Testis (tissue), 5 donors: ENCODE data around the gene TMEM150C. TPM values are rescaled to one million over a fixed set of nuclear protein-coding genes. Genes with fewer than 3 reads are reported as not detected.

ENCODE experiments used
- DNase-seq: peaks from one replicate; pipeline ENCODE4 v3.0.0-alpha.2; 2019
- H3K27ac ChIP-seq, 2 donors: fragments of 200-600 bp; sonication (generic); one replicate each; pipeline ENCODE4 v1.5.1; 2019
- H3K27me3 ChIP-seq: fragments of 200-600 bp; sonication (generic); one replicate; pipeline ENCODE4 v1.5.1; 2019
- H3K36me3 ChIP-seq: fragments of 200-600 bp; sonication (generic); one replicate; pipeline ENCODE4 v1.5.1; 2017; ENCODE audit warnings: low read depth; ENCODE audit errors: missing control alignments
- H3K4me1 ChIP-seq: fragments of 200-600 bp; sonication (generic); one replicate; pipeline ENCODE4 v1.5.1; 2019
- H3K4me3 ChIP-seq, 2 donors: fragments of 200-600 bp; sonication (generic); one replicate each; pipeline ENCODE4 v1.5.1; 2017 to 2019
- H3K9me3 ChIP-seq: fragments of 200-600 bp; sonication (generic); one replicate; pipeline ENCODE4 v1.5.1; 2017
- POLR2A ChIP-seq: fragments of 450-650 bp; IDR thresholded peaks from one replicate; pipeline ENCODE4 v1.6.1; 2017; ENCODE audit warnings: antibody characterized with exemption, mild to moderate bottlenecking, moderate library complexity
- WGBS, 2 donors: methylation state at CpG; one replicate each; pipeline ENCODE4 v1.1.5; 2018; 5-methylcytosine and 5-hydroxymethylcytosine counted together
- intact Hi-C: fragments of 100-400 bp; cut with DNase I; formaldehyde crosslinking; loops from one replicate; pipeline ENCODE4 v1.15.1; 2023; ENCODE audit warnings: low total_unique reads
- long read RNA-seq, 2 donors: transcript quantifications; one replicate each; lab custom pipeline, GENCODE V29; 2026
- polyA plus RNA-seq: library from polyadenylated mRNA; stranded (reverse); fragments of 350-450 nt; fragmentation: Illumina TruSeq; extraction: RNeasy Lipid Tissue Mini Kit (QIAGEN cat#74804); gene quantifications from one replicate; pipeline ENCODE4 v1.2.3, GENCODE V29; 2014; ENCODE audit warnings: low read depth, low replicate concordance; ENCODE audit not compliant: insufficient read depth
- total RNA-seq, 2 donors: library from RNA; depleted of rRNA; stranded (reverse); fragments of >200 nt; gene quantifications; one replicate each; pipeline ENCODE4 v1.2.3, GENCODE V29; 2016
- TF ChIP-seq, protein P1 (sequence below), 3 experiments: fragments of 450-650 bp in 2 of 3; fragments of 200-600 bp in 1 of 3; sonication (generic) in 1 of 3; IDR thresholded peaks; one replicate each; pipeline ENCODE4 v1.5.1; 2016 to 2019; ENCODE audit warnings: antibody characterized with exemption in 3 of 3, mild to moderate bottlenecking in 2 of 3, moderate library complexity in 1 of 3

Gene TMEM150C
- 10 to 100 TPM in 1 of 2 donors, 1 to 10 TPM in 1; 7.2 to 11.4 TPM for total RNA-seq
- 7.7 TPM for polyA plus RNA-seq
- long read RNA-seq, donor 1, partial matches to known transcripts = 0 of 2 reads
- long read RNA-seq, donor 1, other reads (novel, unspliced or antisense) = 0 of 2 reads
- long read RNA-seq, donor 2, partial matches to known transcripts = 0 of 2 reads
- long read RNA-seq, donor 2, other reads (novel, unspliced or antisense) = 0 of 2 reads

DNA sequence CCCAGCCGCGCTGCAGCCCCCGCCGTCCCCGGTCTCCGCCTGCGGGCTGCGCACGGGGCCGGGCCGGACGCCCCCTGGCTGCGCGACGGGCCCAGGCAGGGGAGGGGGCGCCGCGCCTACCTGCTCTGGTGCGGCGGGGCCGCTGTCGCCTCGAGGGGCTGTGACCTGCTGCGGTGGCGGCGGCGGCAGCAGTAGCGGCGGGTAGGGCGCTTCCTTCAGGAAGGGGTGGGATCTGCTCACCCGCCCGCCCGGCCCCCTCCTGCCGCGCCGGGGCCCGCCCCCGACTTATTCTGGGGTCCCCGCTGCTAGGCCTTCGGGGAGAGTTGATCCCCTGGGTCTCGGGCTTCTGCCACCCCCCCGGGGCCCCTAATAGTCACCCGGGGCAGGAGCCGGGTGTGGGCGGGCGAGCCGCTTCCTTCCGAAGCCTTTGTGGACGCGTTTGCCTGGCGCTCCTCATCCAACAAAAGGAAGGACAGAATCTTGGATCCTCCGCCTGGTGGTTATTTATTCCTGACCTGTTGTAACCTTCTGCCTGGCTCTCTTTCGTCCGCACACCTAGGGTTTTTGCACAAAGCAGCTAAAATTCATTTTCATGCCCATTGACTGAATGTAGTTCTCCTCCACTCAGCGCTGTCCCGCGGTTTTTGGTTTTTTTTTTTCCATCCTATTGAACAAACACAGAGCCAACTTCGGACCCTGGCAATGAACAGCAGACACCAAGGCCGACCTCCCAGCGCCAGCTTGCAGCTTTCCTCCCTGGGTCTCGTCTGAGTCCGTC, at the start of gene TMEM150C:
TMEM150C (minus strand) TSS at position 203 of the 778 bp plus-strand sequence. CDS start 57,331 bp downstream, outside the sequence.
- H3K4me3 ChIP-seq = peak within 1 kb of the TSS; percentile 72 to 76
- no peak within 1 kb of the TSS for H3K27ac ChIP-seq
- intact Hi-C loops = no loop called here
- H3K36me3 ChIP-seq = no peaks in the 10 kb centered on the region
- DNase-seq = peak; percentile 46
- H3K9me3 ChIP-seq = no peaks in the 10 kb centered on the region
- TF ChIP-seq, protein P1, sequence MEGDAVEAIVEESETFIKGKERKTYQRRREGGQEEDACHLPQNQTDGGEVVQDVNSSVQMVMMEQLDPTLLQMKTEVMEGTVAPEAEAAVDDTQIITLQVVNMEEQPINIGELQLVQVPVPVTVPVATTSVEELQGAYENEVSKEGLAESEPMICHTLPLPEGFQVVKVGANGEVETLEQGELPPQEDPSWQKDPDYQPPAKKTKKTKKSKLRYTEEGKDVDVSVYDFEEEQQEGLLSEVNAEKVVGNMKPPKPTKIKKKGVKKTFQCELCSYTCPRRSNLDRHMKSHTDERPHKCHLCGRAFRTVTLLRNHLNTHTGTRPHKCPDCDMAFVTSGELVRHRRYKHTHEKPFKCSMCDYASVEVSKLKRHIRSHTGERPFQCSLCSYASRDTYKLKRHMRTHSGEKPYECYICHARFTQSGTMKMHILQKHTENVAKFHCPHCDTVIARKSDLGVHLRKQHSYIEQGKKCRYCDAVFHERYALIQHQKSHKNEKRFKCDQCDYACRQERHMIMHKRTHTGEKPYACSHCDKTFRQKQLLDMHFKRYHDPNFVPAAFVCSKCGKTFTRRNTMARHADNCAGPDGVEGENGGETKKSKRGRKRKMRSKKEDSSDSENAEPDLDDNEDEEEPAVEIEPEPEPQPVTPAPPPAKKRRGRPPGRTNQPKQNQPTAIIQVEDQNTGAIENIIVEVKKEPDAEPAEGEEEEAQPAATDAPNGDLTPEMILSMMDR (IDR thresholded peaks at IDR 0.05) = peak in 1 of 3 experiments; percentile 36
- TF ChIP-seq POLR2A = no peak
- H3K27me3 ChIP-seq = no peaks in the 10 kb centered on the region
- 4 to 6% methylated on average over 17 to 44 of the region's 62 CpGs for WGBS, 2 donors
- H3K4me1 ChIP-seq = peaks cover 4% of the 10 kb centered on the region

DNA sequence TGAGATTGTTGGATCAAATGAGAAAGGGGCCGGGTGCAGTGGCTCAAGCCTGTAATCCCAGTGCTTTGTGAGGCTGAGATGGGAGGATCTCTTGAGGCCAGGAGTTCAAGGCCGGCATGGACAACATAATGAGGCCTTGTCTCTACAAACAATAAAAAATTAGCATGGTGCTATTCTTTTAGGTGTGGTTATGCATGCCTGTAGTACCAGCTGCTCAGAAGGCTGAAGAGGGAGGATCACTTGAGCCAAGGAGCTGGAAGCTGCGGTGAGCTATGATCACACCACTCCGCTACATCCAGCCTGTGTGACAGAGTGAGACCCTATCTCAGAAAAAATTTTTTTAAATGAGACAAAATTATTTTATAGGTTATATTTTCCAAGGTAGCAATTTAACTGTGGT, 49.7 kb upstream of the TMEM150C start:
- intact Hi-C loops = no loop called here
- no peak overlapping the region for H3K27ac ChIP-seq
- no peaks in the 10 kb centered on the region for H3K9me3 ChIP-seq
- TF ChIP-seq POLR2A = no peak
- 77 to 80% methylated on average over 4 of the region's 4 CpGs for WGBS, 2 donors
- H3K27me3 ChIP-seq = no peaks in the 10 kb centered on the region
- DNase-seq = no peak
- no peaks in the 10 kb centered on the region for H3K36me3 ChIP-seq
- no peak overlapping the region for H3K4me3 ChIP-seq
- H3K4me1 ChIP-seq = no peaks in the 10 kb centered on the region

DNA sequence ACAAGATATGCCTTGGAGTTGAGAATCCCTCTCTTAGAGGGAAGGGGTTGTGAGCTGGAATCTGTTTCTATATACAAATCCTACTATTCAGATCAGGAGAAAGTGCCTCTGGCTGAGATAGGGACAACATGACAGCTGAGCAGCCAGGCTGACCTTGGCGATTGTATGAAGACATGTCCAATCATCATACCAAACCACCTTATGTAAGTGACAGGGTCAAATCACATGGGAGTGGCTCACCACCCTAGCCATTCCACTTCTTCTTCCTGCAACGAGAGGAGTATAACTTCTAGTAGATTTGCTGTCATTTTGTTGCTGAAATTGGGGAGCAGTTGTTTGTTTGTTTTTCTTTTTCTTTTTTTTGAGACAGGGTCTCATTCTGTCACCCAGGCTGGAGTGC, 48.3 kb upstream of the TMEM150C start:
- no peaks in the 10 kb centered on the region for H3K4me1 ChIP-seq
- 83 to 94% methylated on average over 2 of the region's 2 CpGs for WGBS, 2 donors
- H3K27me3 ChIP-seq = no peaks in the 10 kb centered on the region
- H3K9me3 ChIP-seq = no peaks in the 10 kb centered on the region
- TF ChIP-seq, protein P1 (IDR thresholded peaks at IDR 0.05) = no peak
- TF ChIP-seq POLR2A = no peak
- no peaks in the 10 kb centered on the region for H3K36me3 ChIP-seq
- intact Hi-C loops = no loop called here
- no peak for DNase-seq
- no peak overlapping the region for H3K4me3 ChIP-seq
- no peak overlapping the region for H3K27ac ChIP-seq

DNA sequence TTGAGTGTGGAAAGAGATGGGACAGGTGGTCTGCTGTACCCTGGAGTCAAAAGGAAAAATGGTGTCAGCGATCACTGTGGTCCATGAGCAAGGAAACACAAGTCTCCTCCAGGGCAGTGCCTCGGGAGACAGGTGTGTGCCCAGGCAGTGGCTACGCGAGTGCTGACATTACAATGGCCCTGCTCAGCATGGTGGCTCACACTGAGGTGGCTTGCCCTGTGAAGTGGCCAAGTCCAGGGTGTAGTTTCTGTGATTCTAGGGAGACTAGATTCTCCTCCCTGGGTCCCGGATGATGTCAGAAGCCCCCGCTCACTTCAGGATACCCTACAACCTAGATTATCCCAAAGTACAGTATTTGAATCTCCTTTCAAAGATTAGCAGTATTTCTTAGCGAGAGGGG, 44.8 kb upstream of the TMEM150C start:
- H3K4me3 ChIP-seq = no peak overlapping the region
- no peaks in the 10 kb centered on the region for H3K36me3 ChIP-seq
- H3K4me1 ChIP-seq = no peaks in the 10 kb centered on the region
- no peaks in the 10 kb centered on the region for H3K9me3 ChIP-seq
- no peaks in the 10 kb centered on the region for H3K27me3 ChIP-seq
- WGBS, 2 donors = 92 to 98% methylated on average over 7 of the region's 7 CpGs
- no peak overlapping the region for H3K27ac ChIP-seq
- no peak for TF ChIP-seq POLR2A
- TF ChIP-seq, protein P1 (IDR thresholded peaks at IDR 0.05) = no peak
- DNase-seq = no peak
- intact Hi-C loops = no loop called here

DNA sequence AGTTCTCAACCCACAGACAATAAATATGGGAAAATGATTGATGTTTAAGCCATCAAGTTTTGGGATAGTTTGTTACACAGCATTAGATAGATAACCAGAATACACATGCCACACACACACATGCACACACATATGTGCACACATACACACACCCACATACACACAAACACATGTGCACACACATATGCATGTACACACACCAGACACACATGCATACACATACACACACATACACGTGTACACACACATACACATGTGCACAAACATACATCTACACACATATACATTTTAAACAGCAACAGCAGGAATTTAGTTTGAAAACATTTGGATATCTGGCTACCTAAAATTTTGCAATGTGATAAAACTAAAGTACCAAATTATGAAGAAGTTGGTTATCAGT, 42.7 kb upstream of the TMEM150C start:
- Histone ChIP-seq H3K27me3 (no peaks in the 10 kb centered on the region), H3K4me1 (no peaks in the 10 kb centered on the region), H3K27ac (no peak overlapping the region), H3K9me3 (no peaks in the 10 kb centered on the region), H3K36me3 (no peaks in the 10 kb centered on the region), H3K4me3 (no peak overlapping the region)
- no peak for DNase-seq
- 89 to 91% methylated on average over 1 of the region's 1 CpG for WGBS, 2 donors
- intact Hi-C loops = no loop called here
- no peak for TF ChIP-seq POLR2A
- TF ChIP-seq, protein P1 (IDR thresholded peaks at IDR 0.05) = no peak
